ENCODE results near the gene FAM131B.

DNA sequence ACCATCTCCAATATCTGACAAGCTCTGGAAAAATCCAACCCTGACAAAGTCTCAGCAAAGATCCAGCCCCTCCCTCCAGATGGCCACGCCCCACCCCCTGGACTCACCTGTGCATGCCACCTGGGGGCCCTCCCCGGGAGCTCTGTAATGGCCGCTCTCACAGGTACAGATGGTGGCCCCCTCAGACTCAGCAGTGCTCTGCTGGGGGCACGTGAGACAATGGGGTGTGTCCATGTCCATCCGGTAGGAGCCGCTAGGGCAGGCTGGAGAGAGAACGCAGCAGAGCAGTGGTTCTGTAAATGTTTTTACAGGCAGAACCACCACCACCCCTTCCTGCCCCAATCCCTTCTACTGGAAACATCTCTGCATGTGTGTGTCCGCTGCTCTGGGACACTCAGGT lies 36.6 kb upstream of the FAM131B start:
- TF ChIP-seq, protein P1, sequence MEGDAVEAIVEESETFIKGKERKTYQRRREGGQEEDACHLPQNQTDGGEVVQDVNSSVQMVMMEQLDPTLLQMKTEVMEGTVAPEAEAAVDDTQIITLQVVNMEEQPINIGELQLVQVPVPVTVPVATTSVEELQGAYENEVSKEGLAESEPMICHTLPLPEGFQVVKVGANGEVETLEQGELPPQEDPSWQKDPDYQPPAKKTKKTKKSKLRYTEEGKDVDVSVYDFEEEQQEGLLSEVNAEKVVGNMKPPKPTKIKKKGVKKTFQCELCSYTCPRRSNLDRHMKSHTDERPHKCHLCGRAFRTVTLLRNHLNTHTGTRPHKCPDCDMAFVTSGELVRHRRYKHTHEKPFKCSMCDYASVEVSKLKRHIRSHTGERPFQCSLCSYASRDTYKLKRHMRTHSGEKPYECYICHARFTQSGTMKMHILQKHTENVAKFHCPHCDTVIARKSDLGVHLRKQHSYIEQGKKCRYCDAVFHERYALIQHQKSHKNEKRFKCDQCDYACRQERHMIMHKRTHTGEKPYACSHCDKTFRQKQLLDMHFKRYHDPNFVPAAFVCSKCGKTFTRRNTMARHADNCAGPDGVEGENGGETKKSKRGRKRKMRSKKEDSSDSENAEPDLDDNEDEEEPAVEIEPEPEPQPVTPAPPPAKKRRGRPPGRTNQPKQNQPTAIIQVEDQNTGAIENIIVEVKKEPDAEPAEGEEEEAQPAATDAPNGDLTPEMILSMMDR (IDR thresholded peaks at IDR 0.05) = no peak
- no peak for TF ChIP-seq POLR2A (IDR thresholded peaks at IDR 0.05)

Data from uterus (tissue), 2 donors.